HG03280 (cell line): ENCODE results near the gene INTU.

Experiments
- ATAC-seq: cut with Tn5 transposase; IDR thresholded peaks from one replicate; pipeline ENCODE4 v1.9.1; 2021; ENCODE audit warnings: mild to moderate bottlenecking, moderate library complexity; ENCODE audit not compliant: unreplicated experiment

INTU gene

DNA sequence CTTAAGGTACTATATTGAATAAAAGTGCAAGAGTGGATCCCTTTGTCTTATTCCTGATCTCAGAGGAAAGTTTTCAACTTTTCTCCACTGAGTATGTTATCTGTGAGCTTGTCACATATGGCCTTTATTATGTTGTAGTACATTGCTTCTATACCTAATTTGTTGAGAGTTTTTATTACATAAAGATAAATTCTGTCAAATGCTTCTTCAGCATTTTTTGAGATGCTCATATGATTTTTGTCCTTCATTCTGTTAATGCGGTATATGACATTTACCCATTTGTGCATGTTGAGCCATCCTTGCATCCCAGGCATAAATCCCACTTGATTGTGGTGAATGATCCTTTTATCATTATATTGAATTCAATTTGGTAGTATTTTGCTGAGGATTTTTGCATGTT lies 108.5 kb downstream of the INTU start:
- no peak for ATAC-seq

DNA sequence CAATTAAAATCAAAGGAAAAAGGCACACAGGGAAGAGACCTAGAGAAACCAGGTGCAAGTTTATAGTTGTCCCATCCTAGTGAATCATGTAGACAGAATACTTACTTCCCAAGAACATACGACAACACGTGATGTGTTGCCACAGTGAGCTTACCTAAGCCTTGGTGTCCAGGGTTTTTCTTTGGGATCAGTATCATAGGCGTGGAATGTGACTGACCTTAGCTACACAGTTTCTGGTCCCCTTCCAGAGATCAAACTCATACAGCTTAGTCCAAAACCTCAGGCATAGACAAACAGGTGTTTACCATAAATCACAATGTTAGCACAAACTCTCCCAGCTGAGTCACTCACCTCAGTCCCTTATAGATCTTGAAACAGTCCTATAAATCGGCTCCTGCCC lies 115.1 kb downstream of the INTU start:
- ATAC-seq, result no peak

GRCh38 chr4:127748957-127749356 lies 116.2 kb downstream of the INTU start:
- ATAC-seq, result no peak

DNA sequence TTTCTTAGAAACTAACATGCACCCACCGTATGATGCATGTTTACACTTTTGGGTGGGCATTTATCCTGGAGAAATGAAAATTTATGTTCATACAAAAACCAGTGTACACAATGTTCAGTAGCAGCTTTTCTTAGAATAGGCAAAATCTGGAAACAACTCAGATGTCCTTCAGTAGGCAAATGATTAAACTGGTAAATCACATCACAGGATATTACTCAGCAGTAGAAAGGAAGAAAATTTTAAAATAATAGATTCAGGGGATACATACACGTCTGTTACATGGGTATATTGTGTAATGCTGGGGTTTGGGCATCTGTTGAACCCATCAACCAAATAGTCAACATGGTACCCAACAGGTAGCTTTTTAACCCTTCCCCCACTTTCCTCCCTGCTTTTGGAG lies 124.1 kb downstream of the INTU start:
- ATAC-seq, result no peak

- no peak for ATAC-seq
Measured at GRCh38 chr4:127759228-127759820, 126.6 kb downstream of the INTU start.

- no peak for ATAC-seq
Measured at GRCh38 chr4:127759893-127760292, 127.1 kb downstream of the INTU start.

DNA sequence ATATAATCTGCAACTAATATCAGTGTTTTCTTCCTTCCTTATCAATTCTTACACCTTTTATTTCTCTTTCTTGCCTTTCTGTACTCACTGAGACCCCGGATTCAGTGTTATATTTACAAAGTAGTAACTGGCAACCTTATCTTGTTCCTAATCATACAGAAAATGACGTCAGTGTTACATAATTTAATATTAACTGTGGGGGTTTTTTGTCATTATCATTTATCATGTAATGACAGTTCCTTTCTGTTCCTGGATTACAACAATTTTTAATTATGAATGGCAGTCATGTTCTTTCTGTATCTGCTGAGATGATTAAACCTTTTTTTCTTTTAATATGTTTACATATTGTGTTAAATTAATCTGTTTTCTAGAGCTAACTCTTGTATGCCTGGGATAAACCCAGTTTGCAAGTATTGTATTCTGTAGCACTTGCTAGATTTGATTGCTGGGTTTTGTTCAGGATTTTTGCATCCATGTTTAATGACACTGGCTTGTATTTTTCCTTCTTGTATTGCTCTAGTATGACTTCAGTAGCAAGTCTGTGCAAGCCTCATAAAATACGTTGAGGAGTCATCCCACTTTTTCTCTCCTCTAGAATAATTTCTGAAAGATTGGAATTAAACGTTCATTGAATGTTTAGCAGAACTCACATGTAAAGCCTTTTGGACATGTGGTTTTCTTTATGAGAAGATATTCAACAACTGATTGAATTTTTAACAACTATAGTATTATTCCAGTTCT lies 138.9 kb downstream of the INTU start:
- ATAC-seq, result no peak

DNA sequence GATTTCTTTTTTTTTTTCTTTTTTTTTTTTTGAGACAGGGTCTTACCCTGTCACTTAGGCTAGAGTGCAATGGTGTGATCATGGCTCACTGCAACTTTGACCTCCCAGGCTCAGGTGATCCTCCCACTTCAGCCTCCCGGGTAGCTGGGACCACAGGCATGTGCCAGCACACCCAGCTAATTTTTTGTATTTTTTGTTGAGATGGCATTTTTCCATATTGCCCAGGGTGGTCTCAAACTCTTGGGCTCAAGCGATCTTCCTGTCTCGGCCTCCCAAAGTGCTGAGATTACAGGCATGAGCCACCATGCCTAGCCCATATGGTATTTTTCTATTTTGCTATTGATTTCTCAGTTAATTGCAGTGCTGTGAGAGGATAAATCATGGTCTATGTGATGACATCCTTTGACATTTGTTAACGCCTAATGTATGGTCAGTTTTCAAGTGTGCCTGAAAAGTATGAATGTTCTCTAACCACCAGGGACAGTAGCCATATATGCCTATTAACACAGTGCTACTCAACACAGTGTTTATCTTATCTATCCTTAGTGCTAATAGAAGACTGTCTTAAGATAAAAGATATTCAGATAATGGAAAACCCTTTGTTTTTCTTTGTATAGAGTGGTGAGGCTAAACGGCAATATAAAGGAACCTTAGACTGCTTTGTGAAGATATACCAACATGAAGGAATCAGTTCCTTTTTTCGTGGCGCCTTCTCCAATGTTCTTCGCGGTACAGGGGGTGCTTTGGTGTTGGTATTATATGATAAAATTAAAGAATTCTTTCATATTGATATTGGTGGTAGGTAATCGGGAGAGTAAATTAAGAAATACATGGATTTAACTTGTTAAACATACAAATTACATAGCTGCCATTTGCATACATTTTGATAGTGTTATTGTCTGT lies 140.3 kb downstream of the INTU start:
- no peak for ATAC-seq

GRCh38 chr4:127775843-127776242 lies 143.1 kb downstream of the INTU start:
- no peak for ATAC-seq
